ENCODE data around the gene TMEM245. TPM values are rescaled to one million over a fixed set of nuclear protein-coding genes. Genes with fewer than 3 reads are reported as not detected.

TMEM245 gene
- total RNA-seq, 1 donor, result 37.6 TPM

GRCh38 chr9:109118808-109119438, 824 bp downstream of the TMEM245 start:
- Histone ChIP-seq H3K9me3 (ENCODE audit: low read depth, low read length) (no peaks in the 10 kb centered on the region), H3K4me3 (ENCODE audit: low read length) (peak overlapping the region; percentile 92), H3K4me1 (ENCODE audit: insufficient read depth, low read length) (peaks cover 60% of the 10 kb centered on the region), H3K27me3 (ENCODE audit: insufficient read depth, low read length) (no peaks in the 10 kb centered on the region)

- H3K27me3 ChIP-seq (ENCODE audit: insufficient read depth, low read length), result no peaks in the 10 kb centered on the region
- peak overlapping the region; percentile 92 for H3K4me3 ChIP-seq (ENCODE audit: low read length)
- peaks cover 56% of the 10 kb centered on the region for H3K4me1 ChIP-seq (ENCODE audit: insufficient read depth, low read length)
- H3K9me3 ChIP-seq (ENCODE audit: low read depth, low read length), result no peaks in the 10 kb centered on the region
Observed at GRCh38 chr9:109117856-109118807, 1.6 kb downstream of the TMEM245 start.

GRCh38 chr9:109115931-109116526, 3.7 kb downstream of the TMEM245 start:
- no peaks in the 10 kb centered on the region for H3K27me3 ChIP-seq (ENCODE audit: insufficient read depth, low read length)
- peaks cover 48% of the 10 kb centered on the region for H3K4me1 ChIP-seq (ENCODE audit: insufficient read depth, low read length)
- H3K4me3 ChIP-seq (ENCODE audit: low read length), result no peak overlapping the region

GRCh38 chr9:109114670-109115069, 5.1 kb downstream of the TMEM245 start:
- Histone ChIP-seq H3K27me3 (ENCODE audit: insufficient read depth, low read length) (no peaks in the 10 kb centered on the region), H3K9me3 (ENCODE audit: low read depth, low read length) (no peaks in the 10 kb centered on the region), H3K4me1 (ENCODE audit: insufficient read depth, low read length) (peaks cover 50% of the 10 kb centered on the region), H3K4me3 (ENCODE audit: low read length) (no peak overlapping the region)

More at GRCh38 chr9:109115931-109116526, 3.7 kb downstream of the TMEM245 start:
- no peaks in the 10 kb centered on the region for H3K9me3 ChIP-seq (ENCODE audit: low read depth, low read length)

- Histone ChIP-seq H3K9me3 (ENCODE audit: low read depth, low read length) (no peaks in the 10 kb centered on the region), H3K4me1 (ENCODE audit: insufficient read depth, low read length) (peaks cover 47% of the 10 kb centered on the region), H3K27me3 (ENCODE audit: insufficient read depth, low read length) (no peaks in the 10 kb centered on the region), H3K4me3 (ENCODE audit: low read length) (no peak overlapping the region)
Observed at GRCh38 chr9:109113892-109114609, 5.7 kb downstream of the TMEM245 start.

GRCh38 chr9:109113254-109113653, 6.5 kb downstream of the TMEM245 start:
- Histone ChIP-seq H3K9me3 (ENCODE audit: low read depth, low read length) (no peaks in the 10 kb centered on the region), H3K27me3 (ENCODE audit: insufficient read depth, low read length) (no peaks in the 10 kb centered on the region), H3K4me1 (ENCODE audit: insufficient read depth, low read length) (peaks cover 42% of the 10 kb centered on the region), H3K4me3 (ENCODE audit: low read length) (no peak overlapping the region)

- H3K9me3 ChIP-seq (ENCODE audit: low read depth, low read length), result no peaks in the 10 kb centered on the region
- H3K4me3 ChIP-seq (ENCODE audit: low read length), result no peak overlapping the region
- H3K4me1 ChIP-seq (ENCODE audit: insufficient read depth, low read length), result peaks cover 23% of the 10 kb centered on the region
- H3K27me3 ChIP-seq (ENCODE audit: insufficient read depth, low read length), result no peaks in the 10 kb centered on the region
Observed at GRCh38 chr9:109110329-109111021, 9.3 kb downstream of the TMEM245 start.

GRCh38 chr9:109109967-109110328, 9.8 kb downstream of the TMEM245 start:
- no peak overlapping the region for H3K4me3 ChIP-seq (ENCODE audit: low read length)
- H3K9me3 ChIP-seq (ENCODE audit: low read depth, low read length), result no peaks in the 10 kb centered on the region
- H3K27me3 ChIP-seq (ENCODE audit: insufficient read depth, low read length), result no peaks in the 10 kb centered on the region
- peaks cover 21% of the 10 kb centered on the region for H3K4me1 ChIP-seq (ENCODE audit: insufficient read depth, low read length)

GRCh38 chr9:109108318-109108717, 11.4 kb downstream of the TMEM245 start:
- no peaks in the 10 kb centered on the region for H3K9me3 ChIP-seq (ENCODE audit: low read depth, low read length)
- H3K4me3 ChIP-seq (ENCODE audit: low read length), result no peak overlapping the region
- no peaks in the 10 kb centered on the region for H3K27me3 ChIP-seq (ENCODE audit: insufficient read depth, low read length)
- H3K4me1 ChIP-seq (ENCODE audit: insufficient read depth, low read length), result peaks cover 18% of the 10 kb centered on the region

GRCh38 chr9:109107402-109108240, 12.1 kb downstream of the TMEM245 start:
- H3K4me3 ChIP-seq (ENCODE audit: low read length), result no peak overlapping the region

GRCh38 chr9:109101810-109102209, 17.9 kb downstream of the TMEM245 start:
- H3K4me1 ChIP-seq (ENCODE audit: insufficient read depth, low read length), result peaks cover 18% of the 10 kb centered on the region
- no peak overlapping the region for H3K4me3 ChIP-seq (ENCODE audit: low read length)

More at GRCh38 chr9:109107402-109108240, 12.1 kb downstream of the TMEM245 start:
- Histone ChIP-seq H3K27me3 (ENCODE audit: insufficient read depth, low read length) (no peaks in the 10 kb centered on the region), H3K4me1 (ENCODE audit: insufficient read depth, low read length) (peaks cover 18% of the 10 kb centered on the region), H3K9me3 (ENCODE audit: low read depth, low read length) (no peaks in the 10 kb centered on the region)

GRCh38 chr9:109101202-109101595, 18.5 kb downstream of the TMEM245 start:
- Histone ChIP-seq H3K4me3 (ENCODE audit: low read length) (no peak overlapping the region), H3K4me1 (ENCODE audit: insufficient read depth, low read length) (peaks cover 19% of the 10 kb centered on the region), H3K9me3 (ENCODE audit: low read depth, low read length) (no peaks in the 10 kb centered on the region), H3K27me3 (ENCODE audit: insufficient read depth, low read length) (no peaks in the 10 kb centered on the region)

More at GRCh38 chr9:109101810-109102209, 17.9 kb downstream of the TMEM245 start:
- Histone ChIP-seq H3K27me3 (ENCODE audit: insufficient read depth, low read length) (no peaks in the 10 kb centered on the region), H3K9me3 (ENCODE audit: low read depth, low read length) (no peaks in the 10 kb centered on the region)

GRCh38 chr9:109100543-109101201, 19.1 kb downstream of the TMEM245 start:
- Histone ChIP-seq H3K4me3 (ENCODE audit: low read length) (no peak overlapping the region), H3K4me1 (ENCODE audit: insufficient read depth, low read length) (peaks cover 24% of the 10 kb centered on the region), H3K9me3 (ENCODE audit: low read depth, low read length) (no peaks in the 10 kb centered on the region), H3K27me3 (ENCODE audit: insufficient read depth, low read length) (no peaks in the 10 kb centered on the region)
